IMR-90 (cell line): Measurements from ENCODE around the gene PNO1. TPM values are rescaled to one million over a fixed set of nuclear protein-coding genes. Genes with fewer than 3 reads are reported as not detected.

ENCODE experiments used
- ATAC-seq: fragments of 200-7000 bp; cut with Tn5 transposase; 2 replicates; pipeline ENCODE4 v1.9.1; 2020; ENCODE audit warnings: low read depth, mild to moderate bottlenecking, moderate library complexity
- BruUV-seq: library from RNA; stranded (reverse); fragments of 400-500 nt; replicated peaks from 2 replicates; lab custom pipeline; 2021; lab: Mats Ljungman, UMichigan
- CTCF ChIA-PET: fragments of 300-600 bp; formaldehyde crosslinking; extraction: SDS; loops from one replicate; lab custom pipeline; 2021; ENCODE audit warnings: antibody characterized with exemption; lab: Yijun Ruan, JAX
- POLR2A ChIA-PET: fragments of 300-600 bp; sonication (Branson Sonifier 250); formaldehyde crosslinking; loops from one replicate; lab custom pipeline; 2022; ENCODE audit warnings: antibody characterized with exemption; ENCODE audit not compliant: unreplicated experiment; lab: Charles Lee
- DNase-seq: peaks from one replicate; pipeline ENCODE4 v3.0.0; 2013
- H2AFZ ChIP-seq: replicated peaks from 2 replicates; pipeline ENCODE3; 2013; ENCODE audit warnings: low read length, mild to moderate bottlenecking; ENCODE audit not compliant: poor library complexity
- H2AK5ac ChIP-seq: 2 replicates; pipeline ENCODE4 v1.6.1; 2013; ENCODE audit warnings: low read depth, low read length, inconsistent platforms
- H2AK9ac ChIP-seq: replicated peaks from 2 replicates; pipeline ENCODE3; 2013; ENCODE audit warnings: mild to moderate bottlenecking, low read depth, low read length, moderate library complexity; ENCODE audit not compliant: poor library complexity
- H2BK120ac ChIP-seq: 2 replicates; pipeline ENCODE4 v1.6.1; 2013; ENCODE audit warnings: low read depth, low read length, inconsistent platforms
- H2BK15ac ChIP-seq: 3 replicates; pipeline ENCODE4 v1.6.1; 2013; ENCODE audit warnings: low read depth, low read length, inconsistent platforms
- H2BK20ac ChIP-seq: 2 replicates; pipeline ENCODE4 v1.6.1; 2013; ENCODE audit warnings: low read depth, mild to moderate bottlenecking, inconsistent platforms, low read length, moderate library complexity
- H2BK5ac ChIP-seq: 2 replicates; pipeline ENCODE4 v1.6.1; 2013; ENCODE audit warnings: mild to moderate bottlenecking, low read depth, low read length, inconsistent platforms; ENCODE audit not compliant: poor library complexity, severe bottlenecking
- H3K14ac ChIP-seq: replicated peaks from 2 replicates; pipeline ENCODE4 v1.6.1; 2013; ENCODE audit warnings: low read depth, low read length, inconsistent platforms
- H3K18ac ChIP-seq: 2 replicates; pipeline ENCODE4 v1.6.1; 2013; ENCODE audit warnings: low read depth, low read length, control low read depth
- H3K23ac ChIP-seq: 2 replicates; pipeline ENCODE4 v1.6.1; 2013; ENCODE audit warnings: low read depth, low read length, inconsistent platforms
- H3K27ac ChIP-seq: 2 replicates; pipeline ENCODE4 v1.5.1; 2013; ENCODE audit warnings: mild to moderate bottlenecking, control low read depth, low read length; ENCODE audit not compliant: insufficient read depth
- H3K27me3 ChIP-seq: 2 replicates; pipeline ENCODE4 v1.6.1; 2013; ENCODE audit warnings: low read length; ENCODE audit not compliant: control insufficient read depth, insufficient read depth
- H3K36me3 ChIP-seq: 2 replicates; pipeline ENCODE4 v1.6.1; 2013; ENCODE audit warnings: low read length, mixed read lengths; ENCODE audit not compliant: control insufficient read depth, insufficient read depth
- H3K4ac ChIP-seq: 2 replicates; pipeline ENCODE4 v1.6.1; 2013; ENCODE audit warnings: low read depth, low read length, inconsistent platforms
- H3K4me1 ChIP-seq: 2 replicates; pipeline ENCODE4 v1.6.1; 2013; ENCODE audit warnings: low read length, mixed read lengths; ENCODE audit not compliant: control insufficient read depth, insufficient read depth
- H3K4me2 ChIP-seq: 2 replicates; pipeline ENCODE4 v1.6.1; 2013; ENCODE audit warnings: low read depth, mild to moderate bottlenecking, control low read depth, low read length, moderate library complexity
- H3K4me3 ChIP-seq: 2 replicates; pipeline ENCODE4 v1.5.1; 2013; ENCODE audit warnings: low read depth, mild to moderate bottlenecking, control low read depth, low read length, moderate library complexity; ENCODE audit not compliant: insufficient read depth
- H3K56ac ChIP-seq: 2 replicates; pipeline ENCODE4 v1.6.1; 2013; ENCODE audit warnings: low read length, inconsistent platforms; ENCODE audit not compliant: insufficient read depth; ENCODE audit errors: extremely low read depth
- H3K79me1 ChIP-seq, 2 experiments: 2 replicates each; pipeline ENCODE4 v1.6.1; 2013; ENCODE audit warnings: low read length in 2 of 2, inconsistent platforms in 1 of 2, low read depth in 1 of 2
- H3K9ac ChIP-seq: 2 replicates; pipeline ENCODE4 v1.6.1; 2013; ENCODE audit warnings: low read depth, low read length, control low read depth
- H3K9me1 ChIP-seq: 2 replicates; pipeline ENCODE4 v1.6.1; 2013; ENCODE audit warnings: low read length, inconsistent platforms; ENCODE audit not compliant: insufficient read depth
- H3K9me3 ChIP-seq: 2 replicates; pipeline ENCODE4 v1.6.1; 2013; ENCODE audit warnings: low read length; ENCODE audit not compliant: control insufficient read depth, insufficient read depth
- H4K20me1 ChIP-seq: 2 replicates; pipeline ENCODE4 v1.6.1; 2013; ENCODE audit warnings: low read length, inconsistent platforms; ENCODE audit not compliant: insufficient read depth
- H4K5ac ChIP-seq: 2 replicates; pipeline ENCODE4 v1.6.1; 2013; ENCODE audit warnings: mild to moderate bottlenecking, low read depth, low read length, control low read depth
- H4K8ac ChIP-seq, 2 experiments: 2 replicates each; pipeline ENCODE4 v1.6.1; 2013; ENCODE audit warnings: low read depth in 2 of 2, low read length in 2 of 2, control low read depth in 1 of 2, inconsistent platforms in 1 of 2
- H4K91ac ChIP-seq: 2 replicates; pipeline ENCODE4 v1.6.1; 2013; ENCODE audit warnings: low read depth, low read length, inconsistent platforms; ENCODE audit not compliant: insufficient read depth
- SMC3 ChIP-seq: fragments of 150-350 bp; IDR thresholded peaks from 2 replicates; pipeline ENCODE4 v1.6.1; 2016; ENCODE audit warnings: low read depth, mild to moderate bottlenecking, antibody characterized with exemption, low read length, moderate library complexity
- WGBS, 2 experiments: methylation state at CpG; one replicate each; pipeline versions ENCODE4 v1.1.5 to v1.1.7; 2013; ENCODE audit warnings: missing lambda C conversion rate in 2 of 2; ENCODE audit not compliant: insufficient read length in 1 of 2; ENCODE audit errors: extremely low coverage in 2 of 2; 5-methylcytosine and 5-hydroxymethylcytosine counted together
- dilution Hi-C: fragments of 300-500 bp; cut with HindIII; formaldehyde crosslinking; loops from one replicate; pipeline ENCODE4 v1.14.3; 2018; ENCODE audit warnings: low sequenced_read_pairs; ENCODE audit not compliant: unreplicated experiment
- in situ Hi-C: fragments of 300-500 bp; cut with MboI; formaldehyde crosslinking; loops from 3 replicates; pipeline ENCODE4 v1.14.3; 2019; ENCODE audit warnings: low sequenced_read_pairs, inconsistent platforms, mixed read lengths
- intact Hi-C: fragments of 100-400 bp; cut with micrococcal nuclease; formaldehyde crosslinking; loops from 2 replicates; pipeline ENCODE4 v1.10.0; 2022
- polyA plus RNA-seq, 3 experiments: library from polyadenylated mRNA; depleted of rRNA; stranded (reverse); fragments of >200 nt; gene quantifications; 2 replicates each; pipeline ENCODE4 v1.2.3, GENCODE V29; 2012; ENCODE audit warnings: low replicate concordance in 1 of 3
- total RNA-seq: library from RNA; depleted of rRNA; stranded (reverse); fragments of >200 nt; gene quantifications from 2 replicates; pipeline ENCODE4 v1.2.3, GENCODE V29; 2012

PNO1 gene
- total and polyA plus RNA-seq, 2 of the 4 experiments (the other 2 are of a cell fraction), result 12.8 to 14.7 TPM

GRCh38 chr2:68163641-68164040, 6.0 kb downstream of the PNO1 start:
- H3K4me2 ChIP-seq, result no peak overlapping the region
- H3K27me3 ChIP-seq, result no peaks in the 10 kb centered on the region
- H3K4me1 ChIP-seq, result peaks cover 2% of the 10 kb centered on the region; the same call in 1 of the 2 replicates
- intact Hi-C loops, result no loop called here
- H3K18ac ChIP-seq, result no peak overlapping the region
- H4K20me1 ChIP-seq, result no peaks in the 10 kb centered on the region
- H3K9ac ChIP-seq, result no peak overlapping the region
- H3K27ac ChIP-seq, result no peak overlapping the region
- ChIA-PET CTCF (no interaction called here), POLR2A (no interaction called here)
- in situ Hi-C loops, result no loop called here
- no TSS peak for BruUV-seq
- H3K9me1 ChIP-seq, result no peaks in the 10 kb centered on the region
- no peak overlapping the region for H4K8ac ChIP-seq
- H3K4me3 ChIP-seq, result no peak overlapping the region
- H4K91ac ChIP-seq, result no peak overlapping the region
- dilution Hi-C loops, result no loop called here
- no peak overlapping the region for H2AK5ac ChIP-seq
- TF ChIP-seq SMC3, result no peak
- no peak overlapping the region for H3K4ac ChIP-seq
- no peak overlapping the region for H3K23ac ChIP-seq
- WGBS, 2 experiments, result no CpG with 5 or more reads among the region's 1 CpG
- no peak overlapping the region for H4K5ac ChIP-seq
- H3K36me3 ChIP-seq, result peaks cover 17% of the 10 kb centered on the region
- no peak for ATAC-seq
- H2AFZ ChIP-seq, result no peak overlapping the region
- H3K9me3 ChIP-seq, result no peaks in the 10 kb centered on the region
- no peak for DNase-seq
- no peak overlapping the region for H2AK9ac ChIP-seq
- no peak overlapping the region for H2BK120ac ChIP-seq
- H3K56ac ChIP-seq, result no peak overlapping the region
- peaks cover 9 to 30% of the 10 kb centered on the region in 2 experiments for H3K79me1 ChIP-seq
- no peak overlapping the region for H3K14ac ChIP-seq
- H2BK5ac ChIP-seq, result no peak overlapping the region
- H2BK20ac ChIP-seq, result no peak overlapping the region
- H2BK15ac ChIP-seq, result no peak overlapping the region
